GM12872 (cell line): ENCODE results near the gene CSRP2.

Experiments
- CTCF ChIP-seq: IDR thresholded peaks from 3 replicates; pipeline ENCODE4 v1.5.1; 2011; ENCODE audit warnings: low read depth, mild to moderate bottlenecking, low read length, moderate library complexity; ENCODE audit not compliant: insufficient read depth

Gene CSRP2

GRCh38 chr12:76830436-76830835, 48.4 kb downstream of the CSRP2 start:
- no peak for TF ChIP-seq CTCF

GRCh38 chr12:76820888-76821482, 57.8 kb downstream of the CSRP2 start:
- TF ChIP-seq CTCF, result peak; percentile 28; the same call in 1 of the 3 replicates

GRCh38 chr12:76813972-76814371, 64.8 kb downstream of the CSRP2 start:
- TF ChIP-seq CTCF, result no peak

DNA sequence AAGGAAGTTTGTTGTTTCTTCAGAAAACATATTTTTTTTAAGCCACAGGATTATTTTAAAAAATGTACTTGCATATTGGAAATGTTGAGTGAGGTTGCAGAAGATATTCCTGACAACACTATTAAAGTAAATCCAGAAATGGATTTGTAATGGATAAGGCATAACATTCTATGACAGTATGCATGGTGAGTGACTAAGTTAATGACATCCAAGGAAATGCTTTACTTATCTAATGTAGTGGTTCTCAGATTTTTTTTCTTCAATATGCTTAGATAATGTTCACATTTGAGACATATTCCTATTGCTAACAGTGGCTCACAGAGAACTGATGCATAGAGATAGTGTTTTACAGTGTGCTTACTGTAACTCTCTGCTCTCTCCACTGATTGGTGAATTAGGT, 65.6 kb downstream of the CSRP2 start:
- TF ChIP-seq CTCF, result no peak

DNA sequence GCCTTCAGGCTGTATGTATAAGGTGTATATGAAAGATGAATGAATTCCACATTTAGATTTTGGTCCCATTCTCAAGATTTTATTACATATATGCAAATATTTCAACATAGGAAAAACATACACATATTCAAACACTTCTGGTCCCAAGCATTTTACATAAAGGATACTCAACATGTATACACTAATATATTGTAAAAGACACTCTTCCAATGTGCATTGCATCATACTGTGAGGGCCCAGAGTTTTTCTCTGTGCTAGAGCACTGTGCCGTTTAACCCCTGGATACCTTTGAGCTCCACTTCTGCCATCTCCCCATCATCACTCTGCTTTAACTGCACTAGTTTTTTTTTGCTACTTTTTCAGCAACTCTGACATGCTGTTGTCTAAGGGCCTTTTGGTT, 66.8 kb downstream of the CSRP2 start:
- TF ChIP-seq CTCF, result no peak

- no peak for TF ChIP-seq CTCF
These were observed 68.0 kb downstream of the CSRP2 start for GRCh38 chr12:76810671-76811419.
